Uterus (tissue), 4 donors: ENCODE data around the gene ARMC5. TPM values are rescaled to one million over a fixed set of nuclear protein-coding genes. Genes with fewer than 3 reads are reported as not detected.
A peak's percentile ranks its signal among the peaks of the same experiment; 100 is the strongest.

Experiments used
- DNase-seq, 2 donors: peaks; one replicate each; pipeline ENCODE4 v3.0.0-alpha.2; 2019 to 2020
- H3K27ac ChIP-seq, 2 donors: fragments of 200-600 bp; sonication (generic); 1 replicate in 1 of 2; 2 replicates in 1 of 2; pipeline ENCODE4 v1.5.1; 2016 to 2018
- H3K27me3 ChIP-seq, 2 donors: fragments of 200-600 bp; sonication (generic); one replicate each; pipeline ENCODE4 v1.5.1; 2018 to 2019; ENCODE audit warnings: control low read depth in 1 of 2
- H3K36me3 ChIP-seq, 2 donors: fragments of 200-600 bp; sonication (generic); one replicate each; pipeline ENCODE4 v1.5.1; 2019; ENCODE audit warnings: control low read depth in 1 of 2
- H3K4me1 ChIP-seq, 2 donors: fragments of 200-600 bp; sonication (generic); one replicate each; pipeline ENCODE4 v1.5.1; 2018 to 2019; ENCODE audit warnings: control low read depth in 1 of 2
- H3K4me3 ChIP-seq, 2 donors: fragments of 200-600 bp; sonication (generic); 1 replicate in 1 of 2; 2 replicates in 1 of 2; pipeline ENCODE4 v1.5.1; 2018 to 2019; ENCODE audit warnings: mild to moderate bottlenecking in 1 of 2
- H3K9me3 ChIP-seq, 2 donors: fragments of 200-600 bp; sonication (generic); one replicate each; pipeline ENCODE4 v1.5.1; 2019; ENCODE audit warnings: control low read depth in 1 of 2
- POLR2A ChIP-seq, 2 donors: fragments of 450-650 bp; IDR thresholded peaks; one replicate each; pipeline ENCODE4 v1.6.1; 2016; ENCODE audit warnings: antibody characterized with exemption in 2 of 2, mild to moderate bottlenecking in 1 of 2, moderate library complexity in 1 of 2
- intact Hi-C: fragments of 100-400 bp; cut with DNase I; formaldehyde crosslinking; loops from one replicate; pipeline ENCODE4 v1.15.1; 2023; ENCODE audit warnings: low total_unique reads
- total RNA-seq, 4 donors: library from RNA; depleted of rRNA in 3 of 4; stranded (reverse); fragments of >200 nt in 3 of 4; gene quantifications; one replicate each; pipeline versions ENCODE4 v1.1.0 to v1.2.4, GENCODE V29; 2014 to 2023
- TF ChIP-seq, protein P1 (sequence below), 4 experiments: fragments of 200-600 bp in 2 of 4; fragments of 450-650 bp in 2 of 4; sonication (generic) in 2 of 4; IDR thresholded peaks; one replicate each; pipeline ENCODE4 v1.5.1; 2016 to 2019; ENCODE audit warnings: antibody characterized with exemption in 4 of 4, mild to moderate bottlenecking in 2 of 4, moderate library complexity in 1 of 4
- donor health status: DM: yes; HTN: yes; CAD: no.

ARMC5 gene
- total RNA-seq, 4 donors from 2014 or later, result 2.1 to 12.7 (median 8.0) TPM

DNA sequence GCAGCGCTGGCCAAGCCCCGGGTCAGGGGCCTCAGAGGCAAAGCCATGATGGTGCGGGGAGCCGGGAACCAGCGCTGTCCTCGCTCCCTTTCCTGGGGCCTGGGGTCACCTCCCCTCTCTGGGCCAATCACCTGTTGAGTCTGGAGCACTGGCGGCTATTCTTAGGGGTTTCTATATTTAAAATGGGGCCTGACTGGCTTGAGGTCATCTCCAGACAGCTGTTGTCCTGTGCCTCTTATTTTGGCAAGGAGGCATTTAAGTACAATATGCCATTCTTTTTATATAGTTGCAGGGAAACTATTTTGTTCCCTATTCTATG, 31.1 kb upstream of the ARMC5 start, which contains the start of gene COX6A2:
COX6A2 (minus strand) TSS at position 82 of the 319 bp plus-strand sequence; CDS start at position 47, 35 bp downstream.
- intact Hi-C loops, result no loop called here
- H3K27me3 ChIP-seq, result no peaks in the 10 kb centered on the region
- no peak for DNase-seq
- peak within 1 kb of the TSS; percentile 11 to 50 for H3K4me3 ChIP-seq
- H3K4me1 ChIP-seq, result no peaks in the 10 kb centered on the region
- H3K36me3 ChIP-seq, result no peaks in the 10 kb centered on the region
- peak within 1 kb of the TSS in 1 of 2 donors; percentile 77 for H3K27ac ChIP-seq
- H3K9me3 ChIP-seq, result no peaks in the 10 kb centered on the region
- TF ChIP-seq, protein P1, sequence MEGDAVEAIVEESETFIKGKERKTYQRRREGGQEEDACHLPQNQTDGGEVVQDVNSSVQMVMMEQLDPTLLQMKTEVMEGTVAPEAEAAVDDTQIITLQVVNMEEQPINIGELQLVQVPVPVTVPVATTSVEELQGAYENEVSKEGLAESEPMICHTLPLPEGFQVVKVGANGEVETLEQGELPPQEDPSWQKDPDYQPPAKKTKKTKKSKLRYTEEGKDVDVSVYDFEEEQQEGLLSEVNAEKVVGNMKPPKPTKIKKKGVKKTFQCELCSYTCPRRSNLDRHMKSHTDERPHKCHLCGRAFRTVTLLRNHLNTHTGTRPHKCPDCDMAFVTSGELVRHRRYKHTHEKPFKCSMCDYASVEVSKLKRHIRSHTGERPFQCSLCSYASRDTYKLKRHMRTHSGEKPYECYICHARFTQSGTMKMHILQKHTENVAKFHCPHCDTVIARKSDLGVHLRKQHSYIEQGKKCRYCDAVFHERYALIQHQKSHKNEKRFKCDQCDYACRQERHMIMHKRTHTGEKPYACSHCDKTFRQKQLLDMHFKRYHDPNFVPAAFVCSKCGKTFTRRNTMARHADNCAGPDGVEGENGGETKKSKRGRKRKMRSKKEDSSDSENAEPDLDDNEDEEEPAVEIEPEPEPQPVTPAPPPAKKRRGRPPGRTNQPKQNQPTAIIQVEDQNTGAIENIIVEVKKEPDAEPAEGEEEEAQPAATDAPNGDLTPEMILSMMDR (IDR thresholded peaks at IDR 0.05), result no peak
- no peak for TF ChIP-seq POLR2A (IDR thresholded peaks at IDR 0.05)

DNA sequence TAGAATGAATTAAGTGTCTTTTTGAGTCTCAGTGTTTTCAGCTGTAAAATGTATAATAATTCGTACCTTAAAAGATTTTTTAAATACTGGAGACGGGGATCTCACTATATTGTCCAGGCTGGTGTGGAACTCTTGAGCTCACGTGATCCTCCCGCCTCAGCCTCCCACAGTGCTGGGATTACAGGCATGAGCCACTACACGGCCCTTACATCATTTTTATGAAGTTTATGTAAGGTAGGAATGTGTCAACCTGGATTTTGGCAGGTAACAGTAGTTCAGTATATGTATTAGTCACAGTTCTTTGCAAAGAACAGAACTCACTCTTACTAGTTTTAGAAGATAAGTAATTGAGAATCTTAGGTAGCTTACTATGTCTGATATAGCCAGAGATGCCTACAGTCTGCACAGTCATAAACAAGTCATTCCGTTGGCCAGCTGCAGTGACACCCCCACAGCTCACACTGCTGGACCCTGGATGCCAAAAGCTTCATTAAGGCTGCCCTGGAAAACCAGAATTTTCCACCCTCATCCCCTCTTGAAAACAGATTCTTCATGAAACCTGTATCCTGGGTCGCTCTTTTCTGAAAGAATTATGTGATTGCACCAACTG, 30.6 kb upstream of the ARMC5 start:
- no peaks in the 10 kb centered on the region for H3K9me3 ChIP-seq
- H3K36me3 ChIP-seq, result no peaks in the 10 kb centered on the region
- no peaks in the 10 kb centered on the region for H3K4me1 ChIP-seq
- no peak for TF ChIP-seq POLR2A (IDR thresholded peaks at IDR 0.05)
- intact Hi-C loops, result no loop called here
- peak overlapping the region in 1 of 2 donors; percentile 77 for H3K27ac ChIP-seq
- H3K4me3 ChIP-seq, result no peak overlapping the region
- H3K27me3 ChIP-seq, result no peaks in the 10 kb centered on the region
- no peak for DNase-seq

DNA sequence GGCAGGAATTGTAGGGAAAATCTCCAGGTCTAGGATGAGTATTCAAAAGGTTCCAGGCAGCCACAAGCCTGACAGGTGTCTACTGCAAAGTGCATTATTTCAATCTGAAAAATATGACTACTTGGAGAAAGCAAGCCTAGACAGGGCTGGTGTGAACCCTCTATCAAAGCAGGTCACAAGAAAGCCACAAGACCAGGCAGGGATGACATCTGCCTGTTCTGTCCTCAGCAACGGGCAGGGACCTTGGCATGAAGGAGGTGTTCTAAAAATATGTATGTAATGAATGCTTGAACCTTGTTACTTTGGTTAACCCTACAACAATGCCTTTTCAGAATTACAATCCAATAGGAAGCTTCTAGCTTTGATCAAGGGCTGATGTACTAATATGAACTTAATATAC, 30.0 kb upstream of the ARMC5 start:
- no peaks in the 10 kb centered on the region for H3K27me3 ChIP-seq
- H3K4me3 ChIP-seq, result no peak overlapping the region
- no peak for DNase-seq
- H3K4me1 ChIP-seq, result no peaks in the 10 kb centered on the region
- no peaks in the 10 kb centered on the region for H3K9me3 ChIP-seq
- H3K27ac ChIP-seq, result no peak overlapping the region
- no peaks in the 10 kb centered on the region for H3K36me3 ChIP-seq
- no peak for TF ChIP-seq POLR2A (IDR thresholded peaks at IDR 0.05)
- TF ChIP-seq, protein P1 (IDR thresholded peaks at IDR 0.05), result no peak
- intact Hi-C loops, result no loop called here

DNA sequence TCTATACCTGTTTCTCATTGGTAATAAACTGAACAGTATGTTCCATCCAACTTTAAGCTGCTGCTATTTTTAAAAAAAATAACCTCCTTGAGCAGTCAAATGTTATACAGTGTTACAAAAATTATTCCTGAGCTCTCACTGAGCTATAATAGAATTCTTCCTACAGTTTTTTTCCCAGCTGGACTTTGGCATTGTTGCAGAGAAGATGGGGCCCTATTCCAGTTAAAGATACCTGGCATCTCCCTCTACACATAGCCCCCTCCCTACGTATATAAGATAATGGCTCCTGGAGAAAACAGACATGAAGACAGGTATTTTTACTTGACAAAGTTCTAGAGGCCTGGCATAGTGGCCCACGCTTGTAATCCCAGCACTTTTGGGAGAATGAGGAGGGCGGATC, 29.5 kb upstream of the ARMC5 start:
- H3K9me3 ChIP-seq, result no peaks in the 10 kb centered on the region
- H3K4me3 ChIP-seq, result no peak overlapping the region
- intact Hi-C loops, result no loop called here
- no peaks in the 10 kb centered on the region for H3K27me3 ChIP-seq
- H3K27ac ChIP-seq, result no peak overlapping the region
- DNase-seq, result no peak
- H3K4me1 ChIP-seq, result no peaks in the 10 kb centered on the region
- no peaks in the 10 kb centered on the region for H3K36me3 ChIP-seq
- TF ChIP-seq, protein P1 (IDR thresholded peaks at IDR 0.05), result no peak
- no peak for TF ChIP-seq POLR2A (IDR thresholded peaks at IDR 0.05)

DNA sequence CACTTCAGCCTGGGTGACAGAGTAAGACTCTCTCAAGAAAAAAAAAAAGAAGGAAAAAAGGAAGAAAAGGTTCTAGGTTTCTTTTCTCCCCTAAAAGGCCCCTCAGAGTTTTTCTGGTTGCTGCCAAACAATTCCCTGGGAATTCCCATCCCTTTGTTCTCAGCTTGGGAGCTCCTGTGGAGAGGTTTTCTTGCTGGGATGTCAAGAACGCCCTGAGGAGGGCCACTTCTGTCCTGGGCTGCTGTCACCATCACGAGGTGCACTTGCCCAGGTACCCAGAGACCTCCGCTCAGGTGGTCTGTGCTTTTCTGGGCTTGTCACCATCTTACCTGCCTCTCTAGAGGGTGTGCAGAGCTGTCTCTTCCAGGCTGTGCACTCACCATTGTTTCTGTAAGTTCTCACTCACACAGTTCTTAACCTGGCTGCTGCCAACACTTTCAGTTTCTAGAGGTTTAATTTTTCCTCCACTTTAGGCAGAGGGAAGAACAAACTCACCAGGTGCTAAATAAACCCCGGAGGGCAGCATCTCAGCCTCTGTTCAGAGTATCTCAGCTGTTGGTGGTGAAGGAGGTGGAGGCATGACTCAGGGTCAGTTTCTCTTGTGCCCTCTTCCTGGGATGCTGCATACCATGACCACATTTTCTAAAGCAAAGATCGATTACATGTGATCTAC, 28.8 kb upstream of the ARMC5 start:
- TF ChIP-seq, protein P1 (IDR thresholded peaks at IDR 0.05), result no peak
- no peak for TF ChIP-seq POLR2A (IDR thresholded peaks at IDR 0.05)
- Histone ChIP-seq H3K27ac (no peak overlapping the region), H3K4me3 (no peak overlapping the region), H3K4me1 (no peaks in the 10 kb centered on the region), H3K9me3 (no peaks in the 10 kb centered on the region), H3K36me3 (no peaks in the 10 kb centered on the region), H3K27me3 (no peaks in the 10 kb centered on the region)
- intact Hi-C loops, result no loop called here
- no peak for DNase-seq
